ENCODE measurements around the gene CHPF2. TPM values are rescaled to one million over a fixed set of nuclear protein-coding genes. Genes with fewer than 3 reads are reported as not detected.

The CHPF2 gene
- total RNA-seq, 4 donors from 2014 or later = 21.5 to 28.6 (median 25.4) TPM

DNA sequence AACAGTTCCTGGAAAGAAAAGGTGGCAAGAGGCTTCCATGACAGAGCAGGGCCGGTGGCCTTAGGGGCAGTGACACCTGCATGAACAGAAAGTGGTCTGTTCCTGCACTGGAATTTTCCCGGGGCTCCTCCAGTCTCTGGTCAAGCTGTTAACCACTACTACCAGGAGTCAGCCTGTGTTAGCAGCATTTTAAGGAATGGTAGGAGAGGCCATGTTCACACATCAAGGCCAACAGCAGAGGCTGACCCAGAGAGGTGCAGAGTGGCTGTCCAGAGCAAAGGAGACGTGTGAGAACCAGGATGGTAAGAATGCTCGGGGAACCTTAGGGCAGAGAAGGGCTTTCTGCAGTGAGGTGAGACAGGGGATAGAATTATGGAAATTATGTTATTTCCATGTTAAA lies 30.5 kb upstream of the CHPF2 start:
- no peak for DNase-seq (ENCODE audit: low spot score in 2 of 2)
- peaks cover 7% of the 10 kb centered on the region for H3K4me1 ChIP-seq
- no peak overlapping the region for H3K4me3 ChIP-seq
- peaks cover 12% of the 10 kb centered on the region for H3K27me3 ChIP-seq
- H3K9me3 ChIP-seq = no peaks in the 10 kb centered on the region
- no peak for TF ChIP-seq POLR2A (IDR thresholded peaks at IDR 0.05)
- no peak for TF ChIP-seq EP300 (IDR thresholded peaks at IDR 0.05)
- TF ChIP-seq, protein P1, sequence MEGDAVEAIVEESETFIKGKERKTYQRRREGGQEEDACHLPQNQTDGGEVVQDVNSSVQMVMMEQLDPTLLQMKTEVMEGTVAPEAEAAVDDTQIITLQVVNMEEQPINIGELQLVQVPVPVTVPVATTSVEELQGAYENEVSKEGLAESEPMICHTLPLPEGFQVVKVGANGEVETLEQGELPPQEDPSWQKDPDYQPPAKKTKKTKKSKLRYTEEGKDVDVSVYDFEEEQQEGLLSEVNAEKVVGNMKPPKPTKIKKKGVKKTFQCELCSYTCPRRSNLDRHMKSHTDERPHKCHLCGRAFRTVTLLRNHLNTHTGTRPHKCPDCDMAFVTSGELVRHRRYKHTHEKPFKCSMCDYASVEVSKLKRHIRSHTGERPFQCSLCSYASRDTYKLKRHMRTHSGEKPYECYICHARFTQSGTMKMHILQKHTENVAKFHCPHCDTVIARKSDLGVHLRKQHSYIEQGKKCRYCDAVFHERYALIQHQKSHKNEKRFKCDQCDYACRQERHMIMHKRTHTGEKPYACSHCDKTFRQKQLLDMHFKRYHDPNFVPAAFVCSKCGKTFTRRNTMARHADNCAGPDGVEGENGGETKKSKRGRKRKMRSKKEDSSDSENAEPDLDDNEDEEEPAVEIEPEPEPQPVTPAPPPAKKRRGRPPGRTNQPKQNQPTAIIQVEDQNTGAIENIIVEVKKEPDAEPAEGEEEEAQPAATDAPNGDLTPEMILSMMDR (IDR thresholded peaks at IDR 0.05) = no peak
- no peak for TF ChIP-seq POLR2AphosphoS5 (IDR thresholded peaks at IDR 0.05)
- WGBS = 91% methylated on average over 4 of the region's 4 CpGs
- no peak overlapping the region for H3K27ac ChIP-seq
- H3K36me3 ChIP-seq = no peaks in the 10 kb centered on the region

DNA sequence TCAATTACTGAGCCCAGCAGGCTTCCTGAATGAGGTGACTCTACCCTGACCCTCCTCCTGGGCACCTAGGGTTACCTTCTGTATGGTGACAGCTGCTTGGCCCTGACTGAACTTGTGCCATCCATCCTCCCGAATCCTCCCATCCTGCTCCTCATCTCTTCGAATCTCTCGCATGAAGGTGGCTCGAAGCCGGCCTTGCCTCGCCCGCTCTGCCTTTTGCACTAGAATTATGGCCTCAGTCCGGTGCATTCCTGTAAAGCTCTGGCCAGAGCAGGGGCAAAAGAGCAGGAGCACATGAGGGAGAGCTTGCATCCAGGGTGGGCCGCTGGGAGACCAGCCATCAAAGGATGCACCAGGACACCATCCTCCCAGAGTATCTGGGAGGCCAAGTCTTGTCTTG lies 29.4 kb upstream of the CHPF2 start:
- H3K9me3 ChIP-seq = no peaks in the 10 kb centered on the region
- TF ChIP-seq POLR2AphosphoS5 (IDR thresholded peaks at IDR 0.05) = no peak
- no peak for TF ChIP-seq POLR2A (IDR thresholded peaks at IDR 0.05)
- no peak for TF ChIP-seq EP300 (IDR thresholded peaks at IDR 0.05)
- TF ChIP-seq, protein P1 (IDR thresholded peaks at IDR 0.05) = no peak
- no peak for DNase-seq (ENCODE audit: low spot score in 2 of 2)
- no peak overlapping the region for H3K4me3 ChIP-seq
- WGBS = 95% methylated on average over 9 of the region's 9 CpGs
- H3K27me3 ChIP-seq = peaks cover 12% of the 10 kb centered on the region
- H3K4me1 ChIP-seq = peaks cover 7% of the 10 kb centered on the region
- H3K27ac ChIP-seq = no peak overlapping the region
- H3K36me3 ChIP-seq = no peaks in the 10 kb centered on the region

DNA sequence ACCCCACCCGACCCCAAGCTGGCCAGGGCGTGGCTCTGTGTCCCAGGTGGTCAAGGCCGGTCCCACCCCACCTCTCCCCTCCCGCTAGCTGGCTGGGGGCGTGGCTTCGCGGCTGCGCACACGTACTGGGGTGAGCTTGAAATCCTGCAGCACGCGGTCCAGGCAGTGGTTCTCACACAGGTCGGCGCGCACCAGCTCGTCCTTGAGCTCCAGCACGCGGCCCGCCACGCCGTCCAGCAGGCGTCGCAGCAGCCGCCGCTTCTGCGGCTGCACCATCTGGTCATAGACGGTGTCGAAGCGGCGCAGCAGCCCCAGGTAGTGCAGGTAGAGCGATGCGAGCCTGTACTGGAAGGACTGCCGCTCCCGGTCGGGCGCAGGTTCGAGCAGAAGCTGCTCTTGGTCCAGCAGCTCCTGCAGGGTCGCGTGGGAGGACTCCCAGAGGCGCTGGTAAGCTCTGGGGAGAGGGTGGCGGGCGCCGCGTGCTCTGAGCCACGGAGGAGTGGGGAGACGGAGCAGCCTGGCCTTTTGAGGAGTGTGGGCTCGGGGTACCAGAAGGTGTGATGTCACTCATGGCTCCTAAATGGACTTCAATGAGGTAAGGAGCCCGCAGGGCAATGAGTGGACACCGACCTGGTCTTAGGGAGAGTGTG lies 27.8 kb upstream of the CHPF2 start:
- TF ChIP-seq POLR2AphosphoS5 (IDR thresholded peaks at IDR 0.05) = no peak
- TF ChIP-seq, protein P1 (IDR thresholded peaks at IDR 0.05) = no peak
- no peak for TF ChIP-seq POLR2A (IDR thresholded peaks at IDR 0.05)
- no peak for TF ChIP-seq EP300 (IDR thresholded peaks at IDR 0.05)
- Histone ChIP-seq H3K9me3 (no peaks in the 10 kb centered on the region), H3K4me1 (peaks cover 1% of the 10 kb centered on the region), H3K36me3 (no peaks in the 10 kb centered on the region), H3K27ac (no peak overlapping the region), H3K4me3 (no peak overlapping the region), H3K27me3 (peaks cover 12% of the 10 kb centered on the region)
- peak in 1 of 2 donors; percentile 71 for DNase-seq (ENCODE audit: low spot score in 2 of 2)
- 65% methylated on average over 27 of the region's 48 CpGs for WGBS

DNA sequence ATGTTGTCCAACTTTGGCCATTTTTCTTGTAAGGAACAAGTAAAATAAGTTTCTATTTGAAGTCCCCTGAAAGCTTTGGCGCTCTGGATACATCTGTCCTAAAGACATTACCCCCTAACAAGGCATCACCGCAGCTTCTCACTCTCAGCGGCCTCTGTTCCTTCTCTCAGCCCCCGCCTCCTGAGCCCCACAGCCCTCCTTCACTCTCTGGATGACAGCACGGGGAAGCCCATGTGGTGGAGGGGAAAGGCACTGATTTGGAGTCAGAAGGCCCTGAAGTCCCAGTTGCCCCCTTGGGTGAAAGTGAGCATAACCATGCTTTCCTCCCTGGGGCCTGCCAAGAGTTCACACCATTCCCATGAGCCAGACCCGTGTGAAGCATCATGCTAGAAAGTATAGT lies 26.6 kb upstream of the CHPF2 start:
- Histone ChIP-seq H3K27me3 (peaks cover 12% of the 10 kb centered on the region), H3K4me3 (no peak overlapping the region), H3K9me3 (no peaks in the 10 kb centered on the region), H3K27ac (no peak overlapping the region), H3K36me3 (no peaks in the 10 kb centered on the region), H3K4me1 (no peaks in the 10 kb centered on the region)
- TF ChIP-seq EP300 (IDR thresholded peaks at IDR 0.05) (no peak), POLR2A (IDR thresholded peaks at IDR 0.05) (no peak), POLR2AphosphoS5 (IDR thresholded peaks at IDR 0.05) (no peak)
- TF ChIP-seq, protein P1 (IDR thresholded peaks at IDR 0.05) = no peak
- no peak for DNase-seq (ENCODE audit: low spot score in 2 of 2)
- 47% methylated on average over 6 of the region's 6 CpGs for WGBS

DNA sequence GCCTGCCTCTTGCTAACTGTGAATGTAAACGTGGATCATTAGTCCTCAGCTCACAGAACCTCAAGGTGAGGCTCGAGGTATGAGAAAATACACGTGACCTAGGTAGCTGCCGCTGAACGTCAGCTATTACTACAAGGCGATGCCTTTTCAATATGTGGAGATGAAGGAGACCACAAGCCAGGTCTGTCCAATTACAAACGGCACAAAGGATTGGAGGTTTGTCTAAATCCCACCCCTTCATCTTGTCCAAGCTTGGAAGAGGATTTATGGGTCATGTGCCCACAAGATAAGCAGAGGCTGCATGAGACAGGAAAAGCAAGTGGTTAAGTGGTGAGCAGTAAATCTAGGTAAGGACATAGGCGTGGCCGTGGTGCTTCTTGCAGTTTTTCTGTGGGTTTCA lies 25.4 kb upstream of the CHPF2 start:
- Histone ChIP-seq H3K9me3 (no peaks in the 10 kb centered on the region), H3K27me3 (peaks cover 12% of the 10 kb centered on the region), H3K4me1 (no peaks in the 10 kb centered on the region), H3K36me3 (no peaks in the 10 kb centered on the region), H3K27ac (no peak overlapping the region), H3K4me3 (no peak overlapping the region)
- 51% methylated on average over 9 of the region's 9 CpGs for WGBS
- DNase-seq (ENCODE audit: low spot score in 2 of 2) = no peak
- TF ChIP-seq POLR2A (IDR thresholded peaks at IDR 0.05) (no peak), POLR2AphosphoS5 (IDR thresholded peaks at IDR 0.05) (no peak), EP300 (IDR thresholded peaks at IDR 0.05) (no peak)
